M059J (cell line): ENCODE results near the gene TRAPPC2. TPM values are rescaled to one million over a fixed set of nuclear protein-coding genes. Genes with fewer than 3 reads are reported as not detected.
"Not testable (repeated sequence)": the region's sequence is repeated elsewhere in the genome, so short reads cannot be mapped to it uniquely, and the experiment has no call there.

Experiments
- DNase-seq: peaks from one replicate; pipeline ENCODE4 v3.0.0-alpha.2; 2012; ENCODE audit warnings: low read depth
- total RNA-seq: library from RNA; depleted of rRNA; stranded (reverse); fragments of >200 nt; shearing (Covaris generic); gene quantifications from 2 replicates; pipeline ENCODE4 v1.2.3, GENCODE V29; 2014

The TRAPPC2 gene
- total RNA-seq, 1 experiment from 2014 or later: 21.9 TPM

DNA sequence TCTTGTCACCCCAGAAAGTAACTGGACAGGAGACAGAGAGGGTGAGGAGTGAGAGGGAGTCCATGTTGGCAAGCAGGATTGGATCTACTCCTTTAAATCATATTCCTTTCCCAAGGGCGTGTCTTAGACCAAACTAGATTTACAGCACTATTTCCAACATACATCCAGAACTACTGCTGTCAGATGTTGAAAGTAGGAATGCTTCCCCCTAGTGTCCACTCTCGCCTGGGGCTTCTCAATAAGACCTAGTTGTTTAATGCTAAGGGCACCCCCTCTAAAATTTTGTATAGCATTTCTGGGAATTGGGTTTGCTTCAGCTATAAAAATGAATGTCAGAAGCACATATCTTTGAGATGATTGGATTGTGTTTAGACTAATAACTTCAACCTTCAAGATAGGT, 13.4 kb upstream of the TRAPPC2 start:
- DNase-seq: peak; percentile 48

DNA sequence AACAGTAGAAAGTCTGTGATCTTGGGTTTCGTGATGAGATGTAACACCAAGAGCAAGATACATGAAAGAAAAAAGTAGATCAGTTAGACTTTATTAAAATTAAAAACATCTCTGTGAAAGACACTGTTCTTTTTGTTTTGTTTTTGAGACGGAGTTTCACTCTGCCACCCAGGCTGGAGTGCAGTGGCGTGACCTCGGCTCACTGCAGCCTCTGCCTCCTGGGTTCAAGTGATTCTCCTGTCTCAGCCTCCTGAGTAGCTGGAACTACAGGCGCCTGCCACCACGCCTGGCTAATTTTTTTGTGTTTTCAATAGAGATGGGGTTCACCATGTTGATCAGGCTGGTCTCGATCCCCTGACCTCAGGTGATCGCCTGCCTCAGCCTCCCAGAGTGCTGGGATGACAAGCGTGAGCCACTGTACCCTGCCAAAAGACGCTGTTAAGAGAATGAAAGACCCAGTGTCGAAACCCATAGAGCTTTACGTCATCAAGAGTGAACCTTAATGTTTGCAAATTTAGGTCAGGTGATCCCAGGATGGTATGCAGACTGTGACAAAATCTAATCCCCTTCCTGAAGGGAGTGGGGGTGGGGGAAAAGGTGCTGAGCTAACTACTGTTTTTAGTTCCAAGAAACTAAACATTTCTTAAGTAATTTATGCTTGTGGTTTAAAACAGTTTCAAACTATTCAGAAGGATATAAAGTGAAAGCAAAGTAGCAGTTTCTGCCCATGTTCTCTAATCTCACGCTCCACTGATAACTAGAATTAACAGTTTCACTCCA, 8.2 kb upstream of the TRAPPC2 start:
- no peak for DNase-seq

DNA sequence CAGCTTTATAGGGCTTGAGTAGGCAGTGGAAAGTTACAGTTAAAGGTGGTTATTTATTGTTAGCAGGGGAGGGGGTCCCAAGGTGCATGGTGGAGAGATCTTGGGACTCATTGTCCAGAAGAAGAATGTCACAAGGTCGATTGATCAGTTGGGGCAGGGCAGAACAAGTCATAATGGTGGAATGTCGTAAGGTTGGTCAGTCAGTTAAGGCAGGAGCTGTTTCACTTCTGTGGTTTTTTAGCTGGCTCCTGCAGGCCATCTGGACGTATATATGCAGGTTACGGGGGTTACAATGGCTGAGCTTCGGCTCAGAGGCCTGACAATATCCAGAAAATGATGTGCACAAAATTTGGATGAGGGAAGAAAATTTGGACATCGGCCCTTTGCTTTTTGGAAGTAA, 7.3 kb upstream of the TRAPPC2 start:
- no peak for DNase-seq

DNA sequence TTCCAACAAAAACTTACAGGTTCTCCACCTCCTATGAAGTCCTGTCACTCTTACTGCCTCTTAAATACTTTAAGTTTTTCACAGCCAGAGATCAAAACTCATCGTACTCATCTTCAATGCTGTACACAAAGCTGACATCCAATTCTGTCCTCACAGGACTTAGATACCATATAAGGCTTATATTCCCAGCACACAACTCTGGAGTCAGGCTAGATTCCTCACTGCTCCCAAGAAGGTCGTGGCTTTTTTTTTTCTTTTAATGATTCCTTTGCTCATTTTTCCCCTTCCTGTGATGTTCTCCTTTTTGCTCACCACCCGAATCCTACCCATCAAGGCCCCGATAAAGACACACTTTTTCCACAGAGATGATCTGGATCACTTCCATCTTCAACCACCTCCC, 914 bp downstream of the TRAPPC2 start:
- no peak for DNase-seq

DNA sequence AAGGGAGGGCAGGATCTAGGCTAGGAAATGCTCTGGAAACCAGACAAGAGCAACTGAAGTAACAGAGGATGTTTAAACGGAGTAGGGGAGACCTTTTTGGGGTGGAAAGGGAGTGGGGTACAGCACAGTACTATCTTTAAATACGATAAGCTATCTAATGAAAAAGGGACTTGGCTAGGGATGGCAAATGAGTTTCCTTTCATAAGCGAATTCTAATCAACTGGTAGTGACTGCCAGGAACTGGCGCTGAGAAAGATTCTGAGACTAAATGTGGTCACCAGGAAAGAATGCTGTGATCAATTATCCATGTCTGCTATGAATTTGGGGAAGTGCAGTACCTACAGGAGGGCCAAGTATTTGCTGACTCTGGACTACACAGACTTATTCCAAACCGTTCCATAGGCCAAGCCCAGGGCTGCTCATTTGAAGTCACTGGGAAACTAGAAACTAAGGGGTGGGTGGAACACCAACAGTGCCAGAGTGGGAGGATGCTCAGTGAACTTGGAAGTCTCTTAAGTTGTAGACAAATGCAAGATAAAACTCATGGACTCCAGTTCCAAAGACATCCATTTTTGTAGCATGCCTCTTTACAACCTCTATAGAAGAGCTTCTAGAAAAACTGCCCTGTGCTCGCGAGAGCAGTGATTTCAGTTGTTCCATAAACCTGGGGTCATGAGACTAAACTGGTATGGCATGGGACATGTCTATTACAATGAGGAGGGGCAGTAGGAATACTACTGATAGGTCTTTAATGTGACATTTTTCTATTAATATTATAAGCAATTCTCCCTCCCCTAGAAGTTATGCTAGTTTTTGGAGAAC, 2.0 kb downstream of the TRAPPC2 start:
- DNase-seq: no peak

DNA sequence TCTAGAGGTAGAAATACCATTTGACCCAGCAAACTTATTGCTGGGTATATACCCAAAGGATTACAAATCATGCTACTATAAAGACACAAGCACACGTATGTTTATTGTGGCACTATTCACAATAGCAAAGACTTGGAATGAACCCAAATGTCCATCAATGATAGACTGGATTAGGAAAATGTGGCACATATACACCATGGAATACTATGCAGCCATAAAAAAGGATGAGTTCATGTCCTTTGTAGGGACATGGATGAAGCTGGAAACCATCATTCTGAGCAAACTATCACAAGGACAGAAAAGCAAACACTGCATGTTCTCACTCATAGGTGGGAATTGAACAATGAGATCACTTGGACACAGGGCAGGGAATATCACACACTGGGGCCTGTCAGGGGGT, 3.9 kb downstream of the TRAPPC2 start:
- DNase-seq: not testable (repeated sequence)

DNA sequence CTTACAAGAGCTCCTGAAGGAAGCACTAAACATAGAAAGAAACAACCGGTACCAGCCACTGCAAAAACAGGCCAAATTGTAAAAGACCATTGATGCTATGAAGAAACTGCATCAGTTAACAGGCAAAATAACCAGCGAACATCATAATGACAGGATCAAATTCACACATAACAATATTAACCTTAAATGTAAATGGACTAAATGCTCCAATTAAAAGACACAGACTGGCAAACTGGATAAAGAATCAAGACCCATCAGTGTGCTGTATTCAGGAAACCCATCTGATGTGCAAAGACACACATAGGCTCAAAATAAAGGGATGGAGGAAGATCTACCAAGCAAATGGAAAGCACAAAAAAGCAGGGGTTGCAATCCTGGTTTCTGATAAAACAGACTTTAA, 7.8 kb downstream of the TRAPPC2 start:
- not testable (repeated sequence) for DNase-seq

DNA sequence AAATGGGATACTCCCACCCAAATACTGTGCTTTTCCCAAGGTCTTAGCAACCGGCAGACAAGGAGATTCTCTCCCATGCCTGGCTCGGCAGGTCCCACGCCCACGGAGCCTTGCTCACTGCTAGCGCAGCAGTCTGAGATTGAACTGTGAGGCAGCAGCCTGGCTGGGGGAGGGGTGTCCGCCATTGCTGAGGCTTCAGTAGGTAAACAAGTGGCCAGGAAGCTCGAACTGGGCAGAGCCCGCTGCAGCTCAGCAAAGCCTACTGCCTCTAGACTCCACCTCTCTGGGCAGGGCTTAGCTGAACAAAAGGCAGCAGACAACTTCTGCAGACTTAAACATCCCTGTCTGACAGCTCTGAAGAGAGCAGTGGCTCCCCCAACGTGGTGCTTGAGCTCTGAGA, 9.5 kb downstream of the TRAPPC2 start:
- not testable (repeated sequence) for DNase-seq

DNA sequence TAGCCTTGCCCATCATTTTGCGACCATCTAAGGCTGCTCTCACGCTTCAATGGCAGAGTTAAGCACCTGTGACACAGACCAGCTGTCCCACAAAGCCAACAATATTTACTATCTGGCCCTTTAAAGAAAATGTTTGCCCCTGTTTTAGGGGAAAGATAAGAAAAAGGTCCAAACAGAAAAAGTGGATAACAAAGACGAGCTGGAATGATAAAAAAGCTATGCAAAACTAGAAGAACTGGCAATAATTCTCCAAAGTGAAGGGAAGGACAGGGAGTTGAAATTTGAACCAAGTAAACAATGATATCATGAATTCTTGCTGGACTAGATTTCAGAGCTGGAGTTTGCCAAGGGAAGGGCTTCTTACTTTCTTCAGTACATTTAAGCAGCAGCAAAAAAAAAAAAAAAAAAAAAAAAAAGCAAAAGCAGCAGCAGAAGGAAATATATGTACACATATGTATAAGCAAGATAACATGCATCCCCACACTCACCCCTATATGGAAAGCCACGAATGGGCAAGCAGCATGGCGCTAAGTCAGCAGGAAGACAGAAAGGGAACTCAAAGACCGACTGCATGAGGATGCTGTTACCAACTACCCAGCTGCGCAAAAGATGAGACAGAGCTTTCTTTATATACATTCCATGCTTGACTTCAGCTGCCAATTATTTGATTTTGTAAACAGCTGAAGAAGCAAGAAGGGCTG, 12.5 kb downstream of the TRAPPC2 start:
- DNase-seq: peak; percentile 13

DNA sequence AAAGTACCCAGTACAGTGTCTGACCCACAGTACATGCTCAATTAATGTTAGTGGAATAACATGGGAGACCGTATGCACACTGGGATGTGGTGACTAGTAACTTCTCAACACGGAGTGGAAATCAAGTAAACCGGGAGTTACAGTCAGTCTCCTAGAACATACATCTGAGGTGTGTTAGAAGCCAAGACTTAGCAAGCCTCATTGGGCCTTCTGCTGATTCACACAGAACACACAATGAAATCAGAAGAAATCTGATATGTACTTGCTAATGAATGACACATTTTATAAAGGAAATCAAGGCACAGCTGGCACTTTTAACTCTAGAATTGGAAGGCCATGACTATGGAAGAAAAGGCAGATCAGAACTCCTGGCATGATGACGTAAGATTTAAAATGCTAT, 13.0 kb downstream of the TRAPPC2 start:
- no peak for DNase-seq

DNA sequence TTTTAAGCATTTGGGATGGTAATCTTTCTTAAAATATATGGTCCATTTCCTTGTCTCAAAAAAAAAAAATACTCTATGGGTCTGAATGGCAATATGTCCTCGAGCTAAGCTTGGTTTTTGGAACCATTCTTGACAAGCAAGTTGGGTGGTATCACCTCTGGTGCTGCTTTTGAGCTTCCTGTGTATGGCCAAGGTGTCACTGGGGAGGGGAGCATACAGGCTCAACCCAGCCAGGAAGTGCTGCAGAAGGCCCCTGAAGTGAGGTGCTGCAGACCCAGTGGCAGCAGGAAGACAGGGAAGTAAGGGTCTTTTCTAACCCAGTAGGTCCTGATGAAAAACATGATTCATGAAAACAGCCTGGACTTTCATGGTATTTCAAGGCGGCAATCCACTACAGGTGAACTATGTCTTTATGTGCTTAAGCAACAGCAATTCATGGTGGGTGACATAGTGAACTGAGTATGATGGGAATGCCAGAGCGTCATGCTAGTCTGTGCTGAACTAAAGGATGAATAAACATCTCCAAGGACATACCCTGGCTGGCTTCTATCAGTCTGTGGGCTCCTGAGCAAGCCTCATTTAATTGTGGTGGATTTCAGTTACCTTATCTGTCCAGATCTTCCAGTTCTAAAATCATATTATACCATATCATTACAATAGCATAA, 15.1 kb downstream of the TRAPPC2 start:
- DNase-seq: no peak

DNA sequence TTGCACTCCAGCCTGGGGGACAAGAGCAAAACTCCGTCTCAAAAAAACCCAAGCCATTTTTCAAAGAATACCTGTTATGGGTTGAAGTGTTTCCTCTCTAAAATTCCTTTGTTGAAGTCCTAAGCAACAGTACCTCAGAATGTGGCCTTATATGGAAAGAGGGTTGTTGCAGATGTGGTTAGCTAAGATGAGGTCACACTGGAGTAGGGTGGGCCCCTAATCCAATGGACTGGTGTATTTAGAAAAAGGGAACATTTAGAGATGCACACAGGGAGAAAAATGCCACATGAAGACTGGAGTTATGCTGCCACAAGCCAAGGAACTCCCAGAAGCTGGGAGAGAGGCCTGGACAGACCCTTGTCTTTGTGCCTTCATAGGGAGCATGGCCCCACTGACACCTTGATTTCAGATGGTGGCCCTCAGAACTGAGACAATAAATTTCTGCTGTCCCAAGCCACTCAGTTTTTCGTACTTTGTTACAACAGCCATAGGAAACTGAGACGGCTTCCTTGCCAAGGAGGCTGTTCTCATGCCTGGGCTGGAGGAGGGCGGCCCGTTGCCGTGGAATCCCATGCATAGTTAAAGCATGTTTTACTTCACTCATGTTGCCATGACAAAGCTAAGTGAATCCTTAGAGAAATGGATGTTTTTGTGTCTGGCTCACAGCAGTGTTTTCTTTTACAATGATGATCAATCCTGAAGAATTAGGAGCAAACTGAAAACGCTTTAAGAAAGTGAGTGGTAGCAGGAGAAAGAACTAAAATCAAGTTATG, 16.5 kb downstream of the TRAPPC2 start:
- DNase-seq: peak; percentile 35

DNA sequence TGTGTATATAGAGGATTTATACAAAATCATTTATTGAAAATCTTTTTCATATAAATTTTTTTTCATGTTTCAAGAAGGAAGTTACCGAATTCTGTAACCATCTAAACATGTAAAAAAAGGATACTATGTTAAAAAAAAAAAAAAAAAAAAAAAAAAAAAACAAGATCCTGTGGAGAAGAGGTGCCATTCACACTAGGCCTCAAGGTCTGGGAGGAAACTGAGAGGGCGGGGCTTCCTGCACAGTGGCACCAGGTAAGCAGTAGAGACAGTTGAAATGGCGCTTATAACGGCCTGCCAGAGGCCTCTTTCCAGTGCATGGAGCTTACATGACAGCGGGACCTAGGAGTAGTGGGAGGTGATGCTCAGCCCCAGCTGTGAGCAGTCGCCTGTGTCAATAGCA, 17.5 kb downstream of the TRAPPC2 start:
- no peak for DNase-seq

DNA sequence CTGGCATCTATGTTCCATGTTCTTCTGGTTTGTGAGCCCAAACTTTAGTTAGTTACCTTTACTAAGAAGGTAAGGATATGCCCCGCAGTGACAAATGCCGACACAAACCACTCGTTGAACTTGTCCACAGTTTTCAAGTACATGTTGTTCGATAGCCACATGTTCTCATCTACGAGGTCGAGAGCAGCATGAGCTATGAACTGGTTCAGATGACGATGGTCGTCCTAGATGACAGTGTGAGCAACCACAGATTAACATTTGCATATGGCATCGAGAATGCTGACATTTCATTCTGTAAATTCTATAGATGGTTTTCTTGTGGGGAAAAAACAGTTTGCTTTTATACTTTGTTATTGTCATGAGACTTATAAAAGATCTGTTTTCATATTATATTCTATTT, 18.0 kb downstream of the TRAPPC2 start:
- DNase-seq: no peak

DNA sequence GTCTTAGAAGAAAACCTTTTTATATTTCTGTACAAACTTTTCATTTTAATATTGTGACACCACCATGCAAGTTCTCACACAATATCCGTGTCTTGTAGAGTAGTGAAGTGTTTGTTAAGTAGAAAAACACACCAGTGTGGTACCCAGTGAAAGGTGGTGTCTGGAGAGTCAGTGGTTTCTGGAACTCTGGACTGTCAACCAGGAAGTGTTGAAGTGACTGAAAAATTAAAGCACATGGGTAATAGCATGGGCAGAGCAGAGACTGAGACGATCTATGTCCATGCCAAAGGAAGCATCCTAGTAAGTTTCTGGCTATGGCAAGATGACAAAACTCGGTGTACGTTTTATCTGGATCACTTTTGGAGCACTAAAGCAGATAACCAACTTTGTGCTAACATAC, 23.3 kb downstream of the TRAPPC2 start:
- DNase-seq: no peak

DNA sequence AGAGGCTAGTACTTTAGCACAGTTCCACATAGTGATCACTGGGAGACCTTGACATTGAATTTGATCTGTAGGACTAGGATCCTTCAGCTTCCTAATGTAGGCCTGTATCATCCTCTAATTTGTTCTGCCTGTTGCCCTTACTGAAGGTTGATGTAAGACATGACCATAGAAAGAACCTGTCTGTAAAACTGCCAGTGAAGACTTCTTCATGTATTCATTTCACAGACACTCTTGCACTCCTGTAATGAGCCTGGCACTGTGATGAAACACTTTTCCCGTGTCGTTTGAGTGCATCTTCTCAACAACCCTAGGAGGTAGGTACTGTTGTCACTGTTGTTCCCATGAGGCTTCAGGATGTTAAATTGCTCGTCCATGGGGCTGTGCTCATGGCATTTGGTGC, 30.8 kb downstream of the TRAPPC2 start:
- DNase-seq: no peak

DNA sequence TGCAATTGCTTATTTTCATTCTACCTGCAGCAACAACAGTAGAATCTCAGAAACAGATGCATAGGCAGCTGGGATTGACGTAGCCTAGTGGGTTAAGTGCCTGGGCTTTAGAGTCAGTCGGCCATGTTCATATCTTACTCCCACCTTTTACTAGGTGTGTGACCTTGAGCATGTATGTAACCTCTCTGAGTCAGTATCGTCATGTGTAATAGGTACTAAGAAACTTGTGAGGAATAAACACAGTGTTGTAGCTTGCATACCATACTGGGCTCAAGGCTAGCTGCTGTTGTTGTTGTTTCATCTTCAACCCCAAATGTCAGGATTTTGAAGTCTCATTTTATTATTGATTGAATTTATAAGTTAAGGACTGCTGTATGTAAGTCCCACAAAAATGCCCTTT, 31.3 kb downstream of the TRAPPC2 start:
- no peak for DNase-seq

DNA sequence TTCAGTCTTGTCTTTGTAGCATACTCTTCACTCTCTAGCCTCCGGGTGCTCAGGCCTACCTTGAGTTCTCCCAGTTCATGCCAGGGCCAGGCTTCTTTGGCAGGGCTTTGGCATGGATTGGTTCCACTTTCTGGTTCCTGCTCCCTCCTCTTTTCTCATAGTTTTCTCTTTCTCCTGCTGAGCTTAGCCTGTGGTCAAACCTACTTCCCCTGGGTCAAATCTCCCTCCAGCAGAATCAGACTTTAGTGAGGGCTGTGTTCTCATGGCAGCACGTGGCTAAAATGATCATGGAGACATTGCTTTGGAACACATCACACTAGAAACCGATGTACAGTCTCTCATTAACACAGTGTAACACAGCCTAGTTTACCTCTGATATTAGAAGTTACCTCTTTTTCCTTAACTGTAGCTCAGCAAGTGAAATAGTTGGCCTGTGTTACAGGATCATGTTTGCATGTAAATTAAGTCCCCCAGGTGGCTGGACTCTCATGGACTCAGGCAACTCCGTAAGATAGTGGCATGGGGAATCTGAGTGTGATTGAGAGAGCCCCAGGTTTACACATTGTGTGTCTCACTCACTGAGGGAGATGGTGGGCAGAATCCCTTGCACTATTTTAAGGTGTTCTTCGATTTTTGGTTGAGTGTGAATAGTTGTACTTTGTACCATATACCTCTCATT, 32.2 kb downstream of the TRAPPC2 start:
- no peak for DNase-seq

DNA sequence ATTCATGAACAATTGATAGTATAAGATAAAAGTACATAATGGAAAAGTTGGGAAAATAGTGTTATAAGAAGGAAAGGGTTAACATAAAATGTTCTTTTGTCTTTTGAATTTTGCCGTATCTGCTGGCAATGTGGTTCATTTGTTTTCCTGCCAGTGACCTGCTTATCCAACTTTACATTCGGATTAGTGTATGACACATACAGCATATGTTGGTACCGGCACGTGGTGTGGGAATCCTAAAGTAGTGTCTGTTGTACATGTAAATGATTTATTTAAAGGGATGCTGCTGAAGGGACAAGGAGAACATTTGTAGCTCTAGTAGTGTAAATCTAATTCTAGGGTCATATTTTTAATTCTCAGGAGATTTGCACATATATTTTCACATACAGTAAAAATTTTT, 34.0 kb downstream of the TRAPPC2 start:
- no peak for DNase-seq

DNA sequence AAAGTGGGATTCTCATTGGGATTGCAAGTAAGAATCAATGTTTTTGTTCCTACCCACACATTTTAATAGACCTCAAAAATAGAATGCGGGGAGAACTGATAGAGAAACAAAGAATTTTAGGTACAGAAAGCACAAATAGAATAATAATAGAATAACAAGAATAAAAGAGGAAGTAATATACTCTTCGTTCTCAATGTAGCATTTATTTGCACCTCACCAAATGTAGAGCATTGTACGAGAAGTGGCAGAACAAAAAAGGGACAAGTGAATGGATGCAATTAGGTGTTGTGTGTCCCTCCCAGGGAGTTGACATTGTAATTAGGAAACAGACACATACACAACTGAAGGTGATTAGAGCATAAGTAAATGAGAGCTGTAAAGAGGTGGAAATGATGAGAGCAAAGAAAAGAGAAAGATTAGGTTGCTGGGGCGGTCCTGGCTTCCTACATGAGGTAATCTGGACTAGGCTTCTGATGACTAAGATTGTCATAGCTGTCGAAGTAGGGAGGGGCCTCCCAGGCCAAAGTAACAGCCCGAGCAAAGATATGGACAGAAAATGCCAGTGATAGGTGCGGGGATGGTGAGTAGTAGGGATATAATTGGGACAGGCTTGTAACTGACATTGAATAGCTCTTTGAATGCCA, 35.1 kb downstream of the TRAPPC2 start:
- no peak for DNase-seq
